ENCODE data around the gene FBXO28. TPM values are rescaled to one million over a fixed set of nuclear protein-coding genes. Genes with fewer than 3 reads are reported as not detected.

The FBXO28 gene
- total RNA-seq, 1 donor from 2014 or later: 23.9 TPM

GRCh38 chr1:224127925-224128819 lies 14.3 kb downstream of the FBXO28 start:
- Mint-ChIP-seq H3K36me3 (ENCODE audit: low read depth) (peaks cover 23% of the 10 kb centered on the region), H3K27ac (ENCODE audit: unreplicated experiment) (peak overlapping the region; percentile 49), H3K9me3 (ENCODE audit: low read depth) (peaks cover 13% of the 10 kb centered on the region), H3K4me1 (ENCODE audit: low read depth) (peaks cover 11% of the 10 kb centered on the region), H3K4me3 (ENCODE audit: unreplicated experiment) (no peak overlapping the region), H3K27me3 (ENCODE audit: low read depth) (no peaks in the 10 kb centered on the region)
- TF ChIP-seq CTCF (IDR thresholded peaks at IDR 0.05): no peak
- no peak for DNase-seq (ENCODE audit: low spot score)

DNA sequence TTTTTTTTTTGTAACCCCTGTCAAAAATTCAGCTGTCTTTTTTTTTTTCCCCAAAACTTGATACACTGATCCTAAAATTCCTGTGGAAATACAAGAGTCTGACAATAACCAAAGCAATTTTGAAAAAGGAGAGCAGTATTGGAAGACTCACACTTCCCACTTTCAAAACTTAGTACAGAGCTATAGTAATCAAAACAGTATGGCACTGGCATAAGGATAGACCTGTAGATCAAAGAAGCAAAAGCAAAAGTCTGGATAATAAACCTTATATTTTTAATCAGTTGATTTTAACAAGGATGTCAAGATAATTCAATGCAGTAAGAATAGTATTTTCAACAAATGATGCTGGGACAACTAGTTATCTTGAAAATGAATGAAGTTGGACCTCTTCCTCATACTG lies 17.3 kb downstream of the FBXO28 start:
- peaks cover 13% of the 10 kb centered on the region for H3K9me3 Mint-ChIP-seq (ENCODE audit: low read depth)
- H3K27ac Mint-ChIP-seq (ENCODE audit: unreplicated experiment): no peak overlapping the region
- no peaks in the 10 kb centered on the region for H3K27me3 Mint-ChIP-seq (ENCODE audit: low read depth)
- no peak for TF ChIP-seq CTCF (IDR thresholded peaks at IDR 0.05)
- H3K4me1 Mint-ChIP-seq (ENCODE audit: low read depth): peaks cover 5% of the 10 kb centered on the region
- H3K36me3 Mint-ChIP-seq (ENCODE audit: low read depth): peaks cover 23% of the 10 kb centered on the region
- no peak overlapping the region for H3K4me3 Mint-ChIP-seq (ENCODE audit: unreplicated experiment)
- DNase-seq (ENCODE audit: low spot score): no peak

DNA sequence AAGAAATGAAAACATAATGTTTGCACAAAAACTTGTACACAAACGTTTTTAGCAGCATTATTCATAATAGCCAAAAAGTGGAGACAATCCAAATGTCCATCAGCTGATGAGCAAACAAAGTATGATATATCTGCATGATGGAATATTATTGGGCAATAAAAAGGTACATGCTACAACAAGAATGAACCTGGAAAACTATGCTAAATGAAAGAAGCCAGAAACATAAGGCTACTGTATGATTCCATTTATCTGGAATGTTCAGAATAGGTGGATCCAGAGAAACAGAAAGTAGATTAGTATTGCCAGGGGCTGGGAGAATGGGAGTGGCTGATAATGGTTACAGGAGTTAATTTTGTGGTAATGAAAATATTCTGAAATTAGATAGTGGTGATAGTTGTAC lies 19.0 kb downstream of the FBXO28 start:
- no peak overlapping the region for H3K4me3 Mint-ChIP-seq (ENCODE audit: unreplicated experiment)
- peaks cover 13% of the 10 kb centered on the region for H3K9me3 Mint-ChIP-seq (ENCODE audit: low read depth)
- H3K27ac Mint-ChIP-seq (ENCODE audit: unreplicated experiment): no peak overlapping the region
- H3K4me1 Mint-ChIP-seq (ENCODE audit: low read depth): peaks cover 4% of the 10 kb centered on the region
- no peak for DNase-seq (ENCODE audit: low spot score)
- no peaks in the 10 kb centered on the region for H3K27me3 Mint-ChIP-seq (ENCODE audit: low read depth)
- peaks cover 23% of the 10 kb centered on the region for H3K36me3 Mint-ChIP-seq (ENCODE audit: low read depth)
- no peak for TF ChIP-seq CTCF (IDR thresholded peaks at IDR 0.05)

- H3K36me3 Mint-ChIP-seq (ENCODE audit: low read depth): peaks cover 23% of the 10 kb centered on the region
- no peaks in the 10 kb centered on the region for H3K4me1 Mint-ChIP-seq (ENCODE audit: low read depth)
- H3K4me3 Mint-ChIP-seq (ENCODE audit: unreplicated experiment): no peak overlapping the region
- H3K9me3 Mint-ChIP-seq (ENCODE audit: low read depth): peaks cover 13% of the 10 kb centered on the region
- H3K27ac Mint-ChIP-seq (ENCODE audit: unreplicated experiment): no peak overlapping the region
- DNase-seq (ENCODE audit: low spot score): no peak
- no peaks in the 10 kb centered on the region for H3K27me3 Mint-ChIP-seq (ENCODE audit: low read depth)
- no peak for TF ChIP-seq CTCF (IDR thresholded peaks at IDR 0.05)
These were observed 19.9 kb downstream of the FBXO28 start for GRCh38 chr1:224133741-224134299.

DNA sequence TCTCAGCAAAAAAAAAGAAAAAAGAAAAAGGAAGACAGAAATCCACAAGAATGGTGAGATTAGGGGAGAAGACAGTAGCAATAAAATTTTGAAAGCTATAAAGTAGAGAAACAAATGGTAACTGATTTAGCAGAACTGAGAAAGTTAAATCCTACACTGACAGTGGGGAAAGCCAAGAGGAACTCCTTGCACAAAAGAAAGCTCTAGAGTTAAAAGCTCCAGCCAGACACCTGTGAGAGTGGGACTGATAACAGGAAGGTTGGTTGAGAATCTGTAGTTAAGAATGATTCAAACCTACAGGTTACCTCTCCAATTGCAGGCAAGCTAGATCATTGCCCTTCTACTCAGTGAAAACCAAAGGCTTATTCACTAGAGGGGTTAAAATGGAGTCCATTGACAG lies 23.6 kb downstream of the FBXO28 start:
- H3K27me3 Mint-ChIP-seq (ENCODE audit: low read depth): no peaks in the 10 kb centered on the region
- no peak overlapping the region for H3K27ac Mint-ChIP-seq (ENCODE audit: unreplicated experiment)
- H3K4me3 Mint-ChIP-seq (ENCODE audit: unreplicated experiment): no peak overlapping the region
- H3K9me3 Mint-ChIP-seq (ENCODE audit: low read depth): no peaks in the 10 kb centered on the region
- H3K36me3 Mint-ChIP-seq (ENCODE audit: low read depth): no peaks in the 10 kb centered on the region
- no peaks in the 10 kb centered on the region for H3K4me1 Mint-ChIP-seq (ENCODE audit: low read depth)
- TF ChIP-seq CTCF (IDR thresholded peaks at IDR 0.05): no peak
- no peak for DNase-seq (ENCODE audit: low spot score)
